Osteocyte (in vitro differentiated cells): ENCODE measurements around the gene PGS1. TPM values are rescaled to one million over a fixed set of nuclear protein-coding genes. Genes with fewer than 3 reads are reported as not detected.

Experiments
- DNase-seq: peaks from one replicate; pipeline ENCODE4 v3.0.0; 2021; ENCODE audit warnings: mixed read lengths; ENCODE audit not compliant: unreplicated experiment; ENCODE audit errors: extremely low spot score
- H3K27ac Mint-ChIP-seq: one replicate; pipeline ENCODE4 v1.8.0; 2021; ENCODE audit warnings: mild to moderate bottlenecking, mixed read lengths; ENCODE audit not compliant: unreplicated experiment
- H3K27me3 Mint-ChIP-seq: one replicate; pipeline ENCODE4 v1.8.0; 2021; ENCODE audit warnings: mixed read lengths; ENCODE audit not compliant: unreplicated experiment
- H3K36me3 Mint-ChIP-seq: one replicate; pipeline ENCODE4 v1.8.0; 2021; ENCODE audit warnings: mixed read lengths; ENCODE audit not compliant: unreplicated experiment
- H3K4me1 Mint-ChIP-seq: one replicate; pipeline ENCODE4 v1.8.0; 2021; ENCODE audit warnings: mixed read lengths; ENCODE audit not compliant: unreplicated experiment
- H3K4me3 Mint-ChIP-seq: one replicate; pipeline ENCODE4 v1.8.0; 2021; ENCODE audit warnings: mild to moderate bottlenecking, moderate library complexity, mixed read lengths; ENCODE audit not compliant: unreplicated experiment
- H3K9me3 Mint-ChIP-seq: one replicate; pipeline ENCODE4 v1.8.0; 2021; ENCODE audit warnings: mixed read lengths; ENCODE audit not compliant: unreplicated experiment
- total RNA-seq: library from RNA; stranded (reverse); gene quantifications from 2 replicates; pipeline ENCODE4 v1.2.1, GENCODE V29; 2021
- TF ChIP-seq, protein P1 (sequence below): fragments of 200-600 bp; sonication (generic); IDR thresholded peaks from 2 replicates; pipeline ENCODE4 v1.5.0; 2021; ENCODE audit warnings: antibody characterized with exemption, mild to moderate bottlenecking, moderate library complexity

Gene PGS1
- total RNA-seq, 1 donor from 2014 or later = 53.0 TPM

DNA sequence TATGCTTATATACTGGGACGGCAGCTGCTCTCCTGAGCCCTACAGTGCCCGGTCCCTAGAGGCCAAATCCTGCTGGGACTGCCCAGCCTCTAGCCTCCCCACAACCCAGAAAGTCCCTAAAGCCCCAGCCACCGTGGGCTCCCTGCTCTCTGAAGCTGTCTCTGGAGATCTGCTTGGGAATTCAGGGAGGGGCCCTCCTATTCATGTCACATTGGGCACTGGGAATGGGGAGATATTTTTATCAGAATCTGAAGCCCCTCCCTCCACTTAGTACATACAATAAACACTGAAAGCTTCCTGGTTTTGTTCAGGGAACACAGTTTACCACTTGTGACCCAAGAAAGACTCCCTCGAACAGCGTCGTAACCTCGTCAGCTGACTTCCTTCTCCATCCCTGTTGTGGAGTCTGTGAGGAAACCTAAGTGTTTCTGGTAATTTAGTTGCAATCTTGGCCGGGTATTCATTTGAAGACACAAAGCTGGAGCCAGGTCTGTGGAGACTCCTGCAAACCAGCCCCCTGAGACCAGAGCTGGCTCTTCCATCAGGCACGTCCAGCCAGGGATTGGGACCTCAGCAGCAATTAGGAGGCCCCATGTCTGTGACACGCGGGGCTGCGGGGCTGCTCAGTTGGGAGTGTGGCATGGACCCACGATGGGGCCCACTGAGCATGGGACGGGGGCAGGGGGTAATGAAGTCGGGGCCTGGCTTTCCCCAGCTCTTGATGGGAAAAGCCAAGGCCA is 38.5 kb downstream of the PGS1 start:
- DNase-seq = no peak
- H3K4me3 Mint-ChIP-seq = peak overlapping the region; percentile 44
- TF ChIP-seq, protein P1, sequence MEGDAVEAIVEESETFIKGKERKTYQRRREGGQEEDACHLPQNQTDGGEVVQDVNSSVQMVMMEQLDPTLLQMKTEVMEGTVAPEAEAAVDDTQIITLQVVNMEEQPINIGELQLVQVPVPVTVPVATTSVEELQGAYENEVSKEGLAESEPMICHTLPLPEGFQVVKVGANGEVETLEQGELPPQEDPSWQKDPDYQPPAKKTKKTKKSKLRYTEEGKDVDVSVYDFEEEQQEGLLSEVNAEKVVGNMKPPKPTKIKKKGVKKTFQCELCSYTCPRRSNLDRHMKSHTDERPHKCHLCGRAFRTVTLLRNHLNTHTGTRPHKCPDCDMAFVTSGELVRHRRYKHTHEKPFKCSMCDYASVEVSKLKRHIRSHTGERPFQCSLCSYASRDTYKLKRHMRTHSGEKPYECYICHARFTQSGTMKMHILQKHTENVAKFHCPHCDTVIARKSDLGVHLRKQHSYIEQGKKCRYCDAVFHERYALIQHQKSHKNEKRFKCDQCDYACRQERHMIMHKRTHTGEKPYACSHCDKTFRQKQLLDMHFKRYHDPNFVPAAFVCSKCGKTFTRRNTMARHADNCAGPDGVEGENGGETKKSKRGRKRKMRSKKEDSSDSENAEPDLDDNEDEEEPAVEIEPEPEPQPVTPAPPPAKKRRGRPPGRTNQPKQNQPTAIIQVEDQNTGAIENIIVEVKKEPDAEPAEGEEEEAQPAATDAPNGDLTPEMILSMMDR = no peak
- peaks cover 23% of the 10 kb centered on the region for H3K36me3 Mint-ChIP-seq
- H3K27ac Mint-ChIP-seq = peak overlapping the region; percentile 95
- no peaks in the 10 kb centered on the region for H3K27me3 Mint-ChIP-seq
- H3K9me3 Mint-ChIP-seq = no peaks in the 10 kb centered on the region
- peaks cover 79% of the 10 kb centered on the region for H3K4me1 Mint-ChIP-seq

DNA sequence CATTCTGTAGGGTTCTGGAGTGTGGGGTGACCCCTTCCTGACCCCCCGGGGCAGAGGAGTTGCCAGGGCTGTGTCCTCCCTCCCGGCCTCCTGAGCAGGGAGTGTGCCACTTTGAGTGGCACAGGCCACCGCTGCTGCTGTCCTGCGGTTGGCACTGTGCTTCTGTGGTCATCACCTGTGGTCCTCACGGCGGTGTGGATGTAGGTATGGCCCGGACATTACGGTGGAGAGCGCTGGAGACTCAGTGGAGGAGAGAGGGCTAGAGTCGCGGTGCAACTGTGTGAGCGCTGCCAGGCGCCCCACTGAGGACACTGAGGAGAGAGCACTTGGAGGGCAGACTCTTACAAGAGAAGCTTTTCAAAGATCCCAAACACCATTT is 39.1 kb downstream of the PGS1 start:
- H3K36me3 Mint-ChIP-seq = peaks cover 25% of the 10 kb centered on the region
- H3K4me3 Mint-ChIP-seq = no peak overlapping the region
- H3K4me1 Mint-ChIP-seq = peaks cover 79% of the 10 kb centered on the region
- H3K27me3 Mint-ChIP-seq = no peaks in the 10 kb centered on the region
- DNase-seq = no peak
- no peaks in the 10 kb centered on the region for H3K9me3 Mint-ChIP-seq
- H3K27ac Mint-ChIP-seq = peak overlapping the region; percentile 95
- TF ChIP-seq, protein P1 = no peak

DNA sequence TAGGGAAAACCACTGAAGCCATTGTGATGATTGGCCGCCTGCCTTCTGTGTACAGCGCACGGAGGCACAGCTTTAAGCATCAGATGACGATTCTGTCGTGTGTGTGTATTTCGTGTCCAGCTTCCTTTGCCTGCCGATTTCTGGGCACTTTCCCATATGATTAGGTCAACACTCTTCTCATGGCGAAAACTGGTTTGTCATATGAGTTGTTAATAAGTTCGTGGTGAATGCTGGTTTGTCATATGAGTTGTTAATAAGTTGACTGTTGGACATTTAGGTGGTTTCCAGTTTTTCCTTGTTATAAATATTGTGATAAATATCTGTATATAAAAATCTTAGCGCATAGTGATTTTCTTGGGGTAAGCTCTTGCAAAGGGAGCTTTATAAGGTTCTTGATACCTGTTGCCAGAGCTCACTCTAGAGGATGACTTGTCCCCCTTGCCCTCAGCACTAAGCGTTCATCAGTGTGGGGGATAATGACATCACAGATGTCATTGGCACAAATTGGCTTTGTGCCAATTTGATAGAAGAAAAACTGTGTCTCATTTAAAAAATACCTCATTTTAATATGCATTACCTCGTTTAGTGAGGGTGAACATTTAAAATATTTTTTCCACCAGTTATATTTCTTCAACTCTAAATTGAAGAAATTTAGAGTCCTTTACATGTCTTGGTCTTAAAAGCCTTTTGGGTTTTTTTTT is 40.0 kb downstream of the PGS1 start:
- Mint-ChIP-seq H3K4me3 (no peak overlapping the region), H3K4me1 (peaks cover 78% of the 10 kb centered on the region), H3K27ac (peak overlapping the region; percentile 31), H3K9me3 (no peaks in the 10 kb centered on the region), H3K27me3 (no peaks in the 10 kb centered on the region), H3K36me3 (peaks cover 24% of the 10 kb centered on the region)
- no peak for DNase-seq
- TF ChIP-seq, protein P1 = no peak

DNA sequence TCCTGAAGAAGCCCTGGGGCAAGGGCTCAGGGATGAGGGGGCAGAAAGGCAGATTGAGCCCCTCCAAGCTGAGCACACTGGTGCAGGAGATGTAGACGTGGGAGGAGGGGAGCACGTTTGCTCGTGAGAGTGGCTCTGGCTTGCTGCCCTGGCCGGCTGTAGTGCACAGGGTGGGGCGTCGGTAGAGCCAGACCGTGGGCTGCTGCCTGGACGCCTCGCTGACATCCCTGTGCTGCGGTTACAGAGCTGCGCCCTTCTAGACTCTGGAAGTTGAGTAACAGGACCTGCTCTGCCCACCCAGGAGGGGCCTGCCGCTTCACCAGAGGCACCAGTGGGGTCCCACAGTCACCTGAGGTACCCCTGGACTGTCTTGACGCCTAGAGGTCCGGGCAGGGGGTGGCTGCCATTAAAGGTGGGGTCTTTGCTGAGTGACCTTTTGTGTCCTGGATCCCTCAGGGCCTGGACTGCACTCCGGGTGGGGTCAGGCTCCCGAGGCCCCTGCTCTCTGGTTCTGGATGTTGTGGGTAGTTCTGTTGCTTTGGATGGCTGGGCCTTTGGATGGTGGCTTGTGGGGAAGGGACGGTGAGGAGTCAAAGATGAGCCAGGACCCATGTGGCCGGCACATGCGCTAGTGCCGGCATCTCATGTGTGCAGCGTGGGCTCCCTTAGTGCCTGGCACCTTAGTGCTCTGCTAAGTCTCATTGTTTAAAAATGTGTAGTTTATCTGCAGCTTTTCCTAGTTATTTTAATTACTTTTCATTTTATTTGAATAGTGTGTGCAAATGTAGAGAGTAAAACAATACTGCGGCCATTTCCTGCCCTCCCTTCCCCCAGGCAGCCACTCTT is 41.7 kb downstream of the PGS1 start:
- DNase-seq = no peak
- H3K27ac Mint-ChIP-seq = peak overlapping the region; percentile 73
- TF ChIP-seq, protein P1 = no peak
- H3K36me3 Mint-ChIP-seq = peaks cover 24% of the 10 kb centered on the region
- H3K9me3 Mint-ChIP-seq = no peaks in the 10 kb centered on the region
- no peaks in the 10 kb centered on the region for H3K27me3 Mint-ChIP-seq
- H3K4me3 Mint-ChIP-seq = no peak overlapping the region
- H3K4me1 Mint-ChIP-seq = peaks cover 68% of the 10 kb centered on the region
